Activated CD4-positive, alpha-beta T cell treated with anti-CD3 and anti-CD28 coated beads, Interleukin-2, amount 10 ng/mL, durations not matched to agents 7 days and 5 days (primary cell): ENCODE measurements around the gene TMEM179B. TPM values are rescaled to one million over a fixed set of nuclear protein-coding genes. Genes with fewer than 3 reads are reported as not detected.

ENCODE experiments used
- microRNA-seq: library from miRNA; unstranded; fragments of <30 nt; microRNA quantifications from one replicate; pipeline ENCODE4 v1.2.0, GENCODE V29; 2021; ENCODE audit warnings: borderline microRNAs expressed, borderline replicate concordance
- total RNA-seq, 2 experiments: library from RNA; stranded (reverse); gene quantifications; one replicate each; pipeline ENCODE4 v1.2.3, GENCODE V29; 2021

TMEM179B gene
- total RNA-seq, 2 experiments from 2014 or later = 46.8 to 55.9 TPM

Small RNA genes lying within 50 kb of the gene (microRNA-seq; reads per million reads assigned to microRNA genes)
- gene MIR6514 (2.1 reads per million, percentile 5 among the genes with 10 or more reads in this experiment), gene MIR6748 (not detected)

Other genes starting within 250 kb of the TMEM179B start
- 100 to 1,000 TPM; 206 to 237 TPM for gene AHNAK, start 240.6 kb upstream of the TMEM179B start, total RNA-seq
- 1,000 to 10,000 TPM; 1,239 to 1,470 TPM for gene EEF1G, start 213.5 kb upstream of the TMEM179B start, total RNA-seq
- 10 to 100 TPM; 24.1 to 26.0 TPM for gene TUT1, start 195.9 kb upstream of the TMEM179B start, total RNA-seq
- gene MTA2, start 185.5 kb upstream of the TMEM179B start, total RNA-seq = 100 to 1,000 TPM; 270 to 299 TPM
- 100 to 1,000 TPM; 137 to 144 TPM for gene EML3, start 174.6 kb upstream of the TMEM179B start, total RNA-seq
- gene ROM1, start 174.1 kb upstream of the TMEM179B start, total RNA-seq = 1 to 10 TPM; 1.0 to 1.3 TPM
- 10 to 100 TPM; 63.4 to 71.1 TPM for gene B3GAT3, start 165.4 kb upstream of the TMEM179B start, total RNA-seq
- gene GANAB, start 140.8 kb upstream of the TMEM179B start, total RNA-seq = 100 to 1,000 TPM; 290 to 291 TPM
- gene INTS5, start 134.1 kb upstream of the TMEM179B start, total RNA-seq = 10 to 100 TPM; 26.3 to 27.6 TPM
- gene C11orf98, start 122.2 kb upstream of the TMEM179B start, total RNA-seq = 10 to 100 TPM; 86.0 to 93.9 TPM
- gene CSKMT, start 122.1 kb upstream of the TMEM179B start, total RNA-seq = 10 to 100 TPM; 11.0 to 18.2 TPM
- 1 to 10 TPM; 6.7 to 7.4 TPM for gene UQCC3, start 115.7 kb upstream of the TMEM179B start, total RNA-seq
- 10 to 100 TPM; 19.5 to 21.3 TPM for gene LBHD1, start 115.1 kb upstream of the TMEM179B start, total RNA-seq
- gene UBXN1, start 108.3 kb upstream of the TMEM179B start, total RNA-seq = 100 to 1,000 TPM; 126 to 146 TPM
- gene LRRN4CL, start 97.9 kb upstream of the TMEM179B start, total RNA-seq = under 1 TPM; 0.17 to 0.40 TPM
- 10 to 100 TPM; 28.3 to 41.0 TPM for gene BSCL2, start 80.0 kb upstream of the TMEM179B start, total RNA-seq
- gene GNG3, start 79.7 kb upstream of the TMEM179B start, total RNA-seq = not detected
- gene HNRNPUL2, start 59.9 kb upstream of the TMEM179B start, total RNA-seq = 10 to 100 TPM; 67.9 to 69.0 TPM
- gene TTC9C, start 58.9 kb upstream of the TMEM179B start, total RNA-seq = 10 to 100 TPM; 51.1 to 59.9 TPM
- 10 to 100 TPM; 14.3 to 18.5 TPM for gene ZBTB3, start 33.2 kb upstream of the TMEM179B start, total RNA-seq
- gene POLR2G, start 25.8 kb upstream of the TMEM179B start, total RNA-seq = 10 to 100 TPM; 87.2 to 99.8 TPM
- gene TAF6L, start 16.0 kb upstream of the TMEM179B start, total RNA-seq = 10 to 100 TPM; 17.7 to 19.4 TPM
- 10 to 100 TPM; 17.9 to 19.4 TPM for gene TMEM223, start 4.6 kb downstream of the TMEM179B start, total RNA-seq
- 100 to 1,000 TPM; 110 to 121 TPM for gene NXF1, start 18.0 kb downstream of the TMEM179B start, total RNA-seq
- gene STX5, start 44.6 kb downstream of the TMEM179B start, total RNA-seq = 10 to 100 TPM; 34.1 to 41.0 TPM
- under 1 TPM in 1 of 2 experiments, not detected in 1; 0.48 TPM for gene TEX54, start 45.4 kb downstream of the TMEM179B start, total RNA-seq
- 10 to 100 TPM; 53.8 to 60.4 TPM for gene WDR74, start 52.2 kb downstream of the TMEM179B start, total RNA-seq
- 100 to 1,000 TPM; 153 to 157 TPM for gene SLC3A2, start 93.5 kb downstream of the TMEM179B start, total RNA-seq
- not detected for gene CHRM1, start 134.0 kb downstream of the TMEM179B start, total RNA-seq
- gene SLC22A6, start 197.6 kb downstream of the TMEM179B start, total RNA-seq = not detected
- not detected for gene SLC22A8, start 228.4 kb downstream of the TMEM179B start, total RNA-seq